Measurements from ENCODE around the gene THSD7B.

THSD7B gene

GRCh38 chr2:137336067-137336466 is 570.7 kb downstream of the THSD7B start:
- peaks cover 1% of the 10 kb centered on the region for H3K9me3 Mint-ChIP-seq

GRCh38 chr2:137339051-137339450 is 573.7 kb downstream of the THSD7B start:
- no peaks in the 10 kb centered on the region for H3K4me1 Mint-ChIP-seq
- CTCF ChIA-PET = no interaction called here
- peaks cover 1% of the 10 kb centered on the region for H3K9me3 Mint-ChIP-seq
- H3K4me3 Mint-ChIP-seq = no peak overlapping the region
- no peaks in the 10 kb centered on the region for H3K27me3 Mint-ChIP-seq
- no peak for DNase-seq
- H3K27ac Mint-ChIP-seq = no peak overlapping the region
- no peaks in the 10 kb centered on the region for H3K36me3 Mint-ChIP-seq

More at GRCh38 chr2:137336067-137336466, 570.7 kb downstream of the THSD7B start:
- H3K36me3 Mint-ChIP-seq = no peaks in the 10 kb centered on the region
- H3K4me3 Mint-ChIP-seq = no peak overlapping the region
- H3K27ac Mint-ChIP-seq = no peak overlapping the region
- no peaks in the 10 kb centered on the region for H3K27me3 Mint-ChIP-seq
- CTCF ChIA-PET = no interaction called here
- no peaks in the 10 kb centered on the region for H3K4me1 Mint-ChIP-seq
- no peak for DNase-seq

- H3K36me3 Mint-ChIP-seq = no peaks in the 10 kb centered on the region
- H3K4me1 Mint-ChIP-seq = no peaks in the 10 kb centered on the region
- no peaks in the 10 kb centered on the region for H3K9me3 Mint-ChIP-seq
- CTCF ChIA-PET = no interaction called here
- H3K27me3 Mint-ChIP-seq = no peaks in the 10 kb centered on the region
- H3K27ac Mint-ChIP-seq = no peak overlapping the region
- no peak overlapping the region for H3K4me3 Mint-ChIP-seq
- no peak for DNase-seq
Observed at GRCh38 chr2:137345994-137346393, 580.6 kb downstream of the THSD7B start.

- H3K4me3 Mint-ChIP-seq = no peak overlapping the region
- no peaks in the 10 kb centered on the region for H3K36me3 Mint-ChIP-seq
Observed at GRCh38 chr2:137348301-137348700, 583.0 kb downstream of the THSD7B start.

GRCh38 chr2:137357634-137358033 is 592.3 kb downstream of the THSD7B start:
- CTCF ChIA-PET = interaction anchor here (0.7 kb wide), 1 partner anchor 578 kb away, joined by 3 read pairs; no protein-coding TSS in a partner anchor
- H3K9me3 Mint-ChIP-seq = peaks cover 15% of the 10 kb centered on the region
- H3K36me3 Mint-ChIP-seq = no peaks in the 10 kb centered on the region
- no peaks in the 10 kb centered on the region for H3K4me1 Mint-ChIP-seq
- H3K27ac Mint-ChIP-seq = no peak overlapping the region
- no peaks in the 10 kb centered on the region for H3K27me3 Mint-ChIP-seq
- DNase-seq = no peak
- H3K4me3 Mint-ChIP-seq = no peak overlapping the region

More at GRCh38 chr2:137348301-137348700, 583.0 kb downstream of the THSD7B start:
- no peaks in the 10 kb centered on the region for H3K4me1 Mint-ChIP-seq
- no peaks in the 10 kb centered on the region for H3K27me3 Mint-ChIP-seq
- H3K9me3 Mint-ChIP-seq = no peaks in the 10 kb centered on the region
- CTCF ChIA-PET = no interaction called here
- no peak overlapping the region for H3K27ac Mint-ChIP-seq
- DNase-seq = no peak

DNA sequence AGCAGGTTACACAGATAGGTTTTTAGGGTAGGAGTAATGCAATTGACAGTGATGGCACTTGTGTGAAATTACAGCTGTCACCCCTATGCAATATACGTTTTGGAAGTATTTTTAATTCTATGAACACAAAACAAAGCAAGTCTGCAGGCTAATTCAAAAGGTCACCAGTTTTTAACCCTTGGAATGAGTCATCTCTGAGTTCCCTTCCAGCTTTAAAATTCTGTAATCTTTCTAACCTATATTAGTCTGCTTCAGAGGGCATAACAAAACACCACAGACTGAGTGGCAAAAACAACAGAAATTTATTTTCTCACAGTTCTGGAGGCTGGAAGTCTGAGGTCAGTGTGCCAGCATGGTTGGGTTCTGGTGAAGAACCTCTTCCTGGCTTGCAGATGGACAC is 602.0 kb downstream of the THSD7B start:
- H3K4me1 Mint-ChIP-seq = no peaks in the 10 kb centered on the region
- H3K27me3 Mint-ChIP-seq = no peaks in the 10 kb centered on the region
- H3K27ac Mint-ChIP-seq = no peak overlapping the region
- no peaks in the 10 kb centered on the region for H3K36me3 Mint-ChIP-seq
- H3K9me3 Mint-ChIP-seq = peaks cover 7% of the 10 kb centered on the region
- no peak for DNase-seq
- CTCF ChIA-PET = no interaction called here
- no peak overlapping the region for H3K4me3 Mint-ChIP-seq

GRCh38 chr2:137369106-137369505 is 603.8 kb downstream of the THSD7B start:
- H3K27ac Mint-ChIP-seq = no peak overlapping the region
- no peaks in the 10 kb centered on the region for H3K36me3 Mint-ChIP-seq
- CTCF ChIA-PET = no interaction called here
- H3K4me1 Mint-ChIP-seq = no peaks in the 10 kb centered on the region
- peaks cover 4% of the 10 kb centered on the region for H3K9me3 Mint-ChIP-seq
- no peak for DNase-seq
- H3K27me3 Mint-ChIP-seq = no peaks in the 10 kb centered on the region
- H3K4me3 Mint-ChIP-seq = no peak overlapping the region

DNA sequence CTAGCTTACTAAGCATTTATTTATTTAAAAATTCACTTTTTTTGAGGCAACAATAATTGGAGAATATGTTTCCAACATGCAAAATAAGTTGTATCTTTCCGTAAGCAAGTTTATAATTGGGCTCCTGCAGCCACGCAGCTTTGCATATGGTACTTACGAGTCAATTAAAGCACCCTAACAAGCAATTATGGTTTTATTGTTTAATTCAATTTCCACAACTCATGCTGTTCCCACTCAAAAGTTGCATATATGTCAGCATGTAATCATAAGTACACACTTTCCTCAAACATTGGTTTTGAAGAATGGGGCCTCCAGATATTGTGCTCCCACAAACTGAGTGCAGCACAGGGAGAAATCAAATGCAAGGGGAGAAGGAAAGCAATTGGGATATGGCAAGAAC is 613.8 kb downstream of the THSD7B start:
- DNase-seq = no peak
- Mint-ChIP-seq H3K9me3 (peaks cover 23% of the 10 kb centered on the region), H3K36me3 (no peaks in the 10 kb centered on the region), H3K27ac (no peak overlapping the region), H3K4me1 (no peaks in the 10 kb centered on the region), H3K4me3 (no peak overlapping the region), H3K27me3 (no peaks in the 10 kb centered on the region)
- CTCF ChIA-PET = no interaction called here

DNA sequence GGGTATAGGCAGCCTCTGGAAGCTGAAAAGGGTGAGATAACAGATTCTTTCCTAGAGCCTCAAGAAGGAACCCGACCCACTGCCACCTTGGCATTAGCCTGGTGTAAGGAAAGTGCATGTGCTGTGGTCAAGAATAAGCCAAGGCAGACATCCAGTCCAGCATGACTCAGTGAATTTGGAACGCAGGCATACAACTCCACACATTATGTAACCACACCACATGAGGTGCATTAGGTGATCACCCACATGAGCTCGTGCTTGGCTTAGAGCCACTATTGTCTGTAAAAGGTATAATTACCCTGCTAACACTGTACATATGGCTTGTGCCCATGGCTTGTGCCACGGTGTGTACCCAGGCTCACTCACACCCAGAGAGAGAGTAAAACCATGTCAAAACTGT is 615.3 kb downstream of the THSD7B start:
- peaks cover 23% of the 10 kb centered on the region for H3K9me3 Mint-ChIP-seq
- DNase-seq = no peak
- CTCF ChIA-PET = no interaction called here
- H3K36me3 Mint-ChIP-seq = no peaks in the 10 kb centered on the region
- no peak overlapping the region for H3K4me3 Mint-ChIP-seq
- H3K27ac Mint-ChIP-seq = no peak overlapping the region
- no peaks in the 10 kb centered on the region for H3K4me1 Mint-ChIP-seq
- H3K27me3 Mint-ChIP-seq = no peaks in the 10 kb centered on the region

- Mint-ChIP-seq H3K36me3 (no peaks in the 10 kb centered on the region), H3K4me3 (no peak overlapping the region), H3K27ac (no peak overlapping the region), H3K9me3 (peaks cover 23% of the 10 kb centered on the region), H3K4me1 (no peaks in the 10 kb centered on the region), H3K27me3 (no peaks in the 10 kb centered on the region)
- DNase-seq = no peak
- CTCF ChIA-PET = no interaction called here
Observed at GRCh38 chr2:137381731-137382130, 616.4 kb downstream of the THSD7B start.

DNA sequence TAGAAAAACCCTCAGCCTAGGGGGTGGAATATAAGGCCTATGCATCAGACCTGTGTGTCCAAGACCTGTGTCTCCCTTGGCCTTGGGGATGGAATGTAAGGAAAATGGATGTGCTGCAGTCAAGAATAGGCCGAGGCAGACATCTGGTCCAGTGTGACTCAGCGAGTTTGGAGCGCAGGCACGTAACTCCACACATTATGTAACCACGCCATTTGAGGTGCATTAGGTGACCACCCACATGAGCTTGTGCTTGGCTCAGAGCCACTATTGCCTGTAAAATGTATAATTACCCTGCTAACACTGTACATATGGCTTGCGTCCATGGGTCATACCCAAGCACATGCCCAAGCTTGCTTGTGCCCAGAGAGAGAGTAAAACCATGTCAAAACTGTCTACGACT is 618.0 kb downstream of the THSD7B start:
- no peak for DNase-seq
- Mint-ChIP-seq H3K36me3 (no peaks in the 10 kb centered on the region), H3K27me3 (no peaks in the 10 kb centered on the region), H3K27ac (no peak overlapping the region), H3K9me3 (peaks cover 23% of the 10 kb centered on the region), H3K4me3 (no peak overlapping the region), H3K4me1 (no peaks in the 10 kb centered on the region)
- CTCF ChIA-PET = no interaction called here

DNA sequence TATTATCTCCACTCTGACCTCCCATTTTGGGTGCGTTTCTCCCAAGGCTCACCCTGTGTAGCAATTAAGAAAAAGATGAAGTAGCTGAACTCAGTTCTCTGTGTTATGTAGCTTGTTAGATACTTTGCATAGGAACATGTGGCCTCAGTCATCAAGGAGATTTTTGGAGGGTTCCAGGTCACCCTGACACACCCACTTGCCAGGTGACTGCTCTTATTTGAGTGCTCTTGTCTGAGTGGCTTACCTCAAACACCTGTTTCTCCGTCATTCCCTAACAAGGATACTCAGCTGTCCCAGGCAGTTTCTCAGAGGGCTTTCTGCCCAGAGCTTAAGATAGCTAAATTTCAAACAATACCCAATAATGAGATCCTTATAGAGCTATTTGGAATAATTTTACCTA is 621.7 kb downstream of the THSD7B start:
- Mint-ChIP-seq H3K27ac (no peak overlapping the region), H3K9me3 (peaks cover 14% of the 10 kb centered on the region), H3K4me1 (no peaks in the 10 kb centered on the region), H3K4me3 (no peak overlapping the region), H3K27me3 (no peaks in the 10 kb centered on the region), H3K36me3 (no peaks in the 10 kb centered on the region)
- DNase-seq = no peak
- CTCF ChIA-PET = no interaction called here

GRCh38 chr2:137405496-137405895 is 640.2 kb downstream of the THSD7B start:
- H3K36me3 Mint-ChIP-seq = no peaks in the 10 kb centered on the region
- no peak overlapping the region for H3K4me3 Mint-ChIP-seq
- no peaks in the 10 kb centered on the region for H3K27me3 Mint-ChIP-seq
- CTCF ChIA-PET = no interaction called here
- peaks cover 2% of the 10 kb centered on the region for H3K9me3 Mint-ChIP-seq
- DNase-seq = no peak
- no peak overlapping the region for H3K27ac Mint-ChIP-seq
- H3K4me1 Mint-ChIP-seq = no peaks in the 10 kb centered on the region

DNA sequence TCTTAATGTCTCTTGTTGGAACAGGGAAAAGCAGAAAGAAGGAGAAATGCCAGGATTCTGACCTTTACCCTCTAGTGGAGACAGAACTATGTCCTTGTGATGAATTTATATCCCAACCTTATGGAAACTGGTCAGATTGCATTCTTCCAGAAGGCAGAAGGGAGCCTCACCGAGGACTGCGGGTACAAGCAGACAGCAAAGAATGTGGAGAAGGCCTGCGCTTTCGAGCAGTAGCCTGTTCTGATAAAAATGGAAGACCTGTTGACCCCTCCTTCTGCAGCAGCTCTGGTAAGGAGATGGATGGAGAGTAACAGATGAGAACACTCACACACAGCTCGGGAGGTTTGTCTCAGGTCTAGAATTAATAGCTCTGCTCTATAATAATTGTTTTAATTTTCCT is 646.2 kb downstream of the THSD7B start:
- CTCF ChIA-PET = no interaction called here
- Mint-ChIP-seq H3K27me3 (no peaks in the 10 kb centered on the region), H3K36me3 (no peaks in the 10 kb centered on the region), H3K4me1 (no peaks in the 10 kb centered on the region), H3K27ac (no peak overlapping the region), H3K4me3 (no peak overlapping the region), H3K9me3 (peaks cover 6% of the 10 kb centered on the region)
- DNase-seq = no peak

GRCh38 chr2:137420744-137421143 is 655.4 kb downstream of the THSD7B start:
- Mint-ChIP-seq H3K9me3 (peaks cover 2% of the 10 kb centered on the region), H3K27ac (no peak overlapping the region), H3K4me3 (no peak overlapping the region), H3K27me3 (no peaks in the 10 kb centered on the region), H3K4me1 (no peaks in the 10 kb centered on the region), H3K36me3 (no peaks in the 10 kb centered on the region)
- CTCF ChIA-PET = no interaction called here
- DNase-seq = no peak

- H3K9me3 Mint-ChIP-seq = peaks cover 3% of the 10 kb centered on the region
- H3K27ac Mint-ChIP-seq = no peak overlapping the region
- H3K4me3 Mint-ChIP-seq = no peak overlapping the region
- DNase-seq = no peak
- no peaks in the 10 kb centered on the region for H3K27me3 Mint-ChIP-seq
- H3K36me3 Mint-ChIP-seq = no peaks in the 10 kb centered on the region
- H3K4me1 Mint-ChIP-seq = no peaks in the 10 kb centered on the region
- CTCF ChIA-PET = no interaction called here
Observed at GRCh38 chr2:137435162-137435561, 669.8 kb downstream of the THSD7B start.

All from activated naive CD4-positive, alpha-beta T cell treated with anti-CD3 and anti-CD28 coated beads, Interleukin-2, amount 10 ng/mL, durations not matched to agents 7 days and 5 days (primary cell).